WERI-Rb-1 (cell line): ENCODE measurements around the gene GTF3C2.

Source experiments
- DNase-seq: peaks from one replicate; pipeline ENCODE4 v3.0.0-alpha.2; 2020
- H3K27ac ChIP-seq: fragments of 250-450 bp; sonication (Bioruptor Pico); 2 replicates; pipeline ENCODE4 v1.5.1; 2020; ENCODE audit warnings: mild to moderate bottlenecking, moderate library complexity
- H3K27me3 ChIP-seq: fragments of 250-450 bp; sonication (Bioruptor Pico); 2 replicates; pipeline ENCODE4 v1.5.1; 2021; ENCODE audit warnings: mild to moderate bottlenecking, low read depth, moderate library complexity; ENCODE audit not compliant: insufficient read depth, severe bottlenecking
- H3K36me3 ChIP-seq: fragments of 250-450 bp; sonication (Bioruptor Pico); 2 replicates; pipeline ENCODE4 v1.5.1; 2020; ENCODE audit warnings: mild to moderate bottlenecking, moderate library complexity
- H3K4me3 ChIP-seq: 2 replicates; pipeline ENCODE4 v1.5.1; 2011; ENCODE audit warnings: low read depth, mild to moderate bottlenecking, control low read depth, low read length
- H3K9me3 ChIP-seq: fragments of 250-450 bp; sonication (Bioruptor Pico); 2 replicates; pipeline ENCODE4 v1.5.1; 2021; ENCODE audit warnings: mild to moderate bottlenecking, moderate library complexity; ENCODE audit not compliant: severe bottlenecking
- TF ChIP-seq, protein P1 (sequence below): IDR thresholded peaks from 2 replicates; pipeline ENCODE4 v1.5.1; 2011; ENCODE audit warnings: low read depth, mild to moderate bottlenecking, control low read depth, inconsistent platforms, low read length

Gene GTF3C2

DNA sequence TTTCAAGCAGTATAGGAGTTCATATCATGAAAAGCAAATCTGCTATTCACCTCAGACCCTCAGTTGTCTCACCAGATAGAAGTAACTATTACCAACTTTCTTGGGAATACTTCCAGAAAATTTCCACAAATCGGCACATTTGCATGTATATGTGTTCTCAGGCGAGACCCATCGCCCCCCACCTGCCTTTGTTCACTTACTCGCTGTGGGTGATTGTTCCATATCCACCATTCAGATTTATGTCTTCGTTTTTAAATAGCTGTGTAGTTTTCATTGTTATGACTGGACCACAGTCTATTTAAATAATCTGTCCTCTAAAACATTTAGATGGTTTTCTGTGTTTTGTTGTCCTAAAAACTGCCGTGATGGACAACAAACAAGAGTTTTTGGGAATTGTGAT lies 71.1 kb downstream of the GTF3C2 start:
- Histone ChIP-seq H3K4me3 (no peak overlapping the region), H3K9me3 (no peaks in the 10 kb centered on the region), H3K36me3 (no peaks in the 10 kb centered on the region), H3K27me3 (no peaks in the 10 kb centered on the region), H3K27ac (no peak overlapping the region)
- TF ChIP-seq, protein P1, sequence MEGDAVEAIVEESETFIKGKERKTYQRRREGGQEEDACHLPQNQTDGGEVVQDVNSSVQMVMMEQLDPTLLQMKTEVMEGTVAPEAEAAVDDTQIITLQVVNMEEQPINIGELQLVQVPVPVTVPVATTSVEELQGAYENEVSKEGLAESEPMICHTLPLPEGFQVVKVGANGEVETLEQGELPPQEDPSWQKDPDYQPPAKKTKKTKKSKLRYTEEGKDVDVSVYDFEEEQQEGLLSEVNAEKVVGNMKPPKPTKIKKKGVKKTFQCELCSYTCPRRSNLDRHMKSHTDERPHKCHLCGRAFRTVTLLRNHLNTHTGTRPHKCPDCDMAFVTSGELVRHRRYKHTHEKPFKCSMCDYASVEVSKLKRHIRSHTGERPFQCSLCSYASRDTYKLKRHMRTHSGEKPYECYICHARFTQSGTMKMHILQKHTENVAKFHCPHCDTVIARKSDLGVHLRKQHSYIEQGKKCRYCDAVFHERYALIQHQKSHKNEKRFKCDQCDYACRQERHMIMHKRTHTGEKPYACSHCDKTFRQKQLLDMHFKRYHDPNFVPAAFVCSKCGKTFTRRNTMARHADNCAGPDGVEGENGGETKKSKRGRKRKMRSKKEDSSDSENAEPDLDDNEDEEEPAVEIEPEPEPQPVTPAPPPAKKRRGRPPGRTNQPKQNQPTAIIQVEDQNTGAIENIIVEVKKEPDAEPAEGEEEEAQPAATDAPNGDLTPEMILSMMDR = no peak
- DNase-seq = no peak

DNA sequence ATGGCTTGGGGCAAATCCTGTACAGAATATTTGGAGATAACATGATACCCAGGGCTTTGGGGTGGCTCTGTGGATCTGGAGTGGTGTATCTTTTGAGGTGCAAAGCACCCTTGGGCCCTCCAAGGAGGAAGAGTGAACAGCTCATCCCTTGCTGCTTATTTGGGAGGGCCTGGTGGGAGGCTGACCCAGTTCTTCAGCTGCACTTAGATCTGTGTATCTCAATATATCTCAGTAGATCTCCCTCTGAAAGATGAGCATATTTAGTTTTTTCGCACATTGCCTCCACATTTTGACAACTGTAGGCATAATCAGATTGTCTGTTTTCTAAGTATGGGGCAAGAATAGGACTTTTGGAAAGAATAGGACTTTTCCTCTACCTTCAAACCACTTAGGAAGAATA lies 71.6 kb downstream of the GTF3C2 start:
- DNase-seq = no peak
- no peaks in the 10 kb centered on the region for H3K9me3 ChIP-seq
- H3K36me3 ChIP-seq = no peaks in the 10 kb centered on the region
- no peak overlapping the region for H3K4me3 ChIP-seq
- no peak overlapping the region for H3K27ac ChIP-seq
- TF ChIP-seq, protein P1 = no peak
- H3K27me3 ChIP-seq = no peaks in the 10 kb centered on the region

DNA sequence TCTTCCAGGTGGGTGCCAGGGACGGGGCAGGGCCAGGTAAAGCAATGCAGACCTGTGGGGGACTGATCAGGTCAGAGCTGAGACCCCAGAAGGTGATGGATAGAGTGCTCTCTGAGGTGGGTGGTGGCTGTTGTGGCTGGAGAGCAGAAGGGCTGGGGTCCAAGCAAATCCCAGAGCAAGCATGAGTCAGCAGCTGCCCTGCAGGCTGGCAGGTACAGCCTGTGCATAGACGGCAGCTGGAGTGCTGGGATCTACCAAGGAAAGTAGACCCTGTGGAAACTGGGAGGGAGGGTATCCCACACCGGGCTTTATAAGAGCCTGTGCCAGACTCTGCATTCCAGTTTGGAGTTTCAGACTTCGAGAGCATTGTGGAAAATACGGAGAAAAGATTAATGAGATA lies 73.7 kb downstream of the GTF3C2 start:
- H3K27ac ChIP-seq = no peak overlapping the region
- no peak overlapping the region for H3K4me3 ChIP-seq
- no peaks in the 10 kb centered on the region for H3K9me3 ChIP-seq
- TF ChIP-seq, protein P1 = no peak
- H3K36me3 ChIP-seq = no peaks in the 10 kb centered on the region
- H3K27me3 ChIP-seq = no peaks in the 10 kb centered on the region
- peak; percentile 53 for DNase-seq

DNA sequence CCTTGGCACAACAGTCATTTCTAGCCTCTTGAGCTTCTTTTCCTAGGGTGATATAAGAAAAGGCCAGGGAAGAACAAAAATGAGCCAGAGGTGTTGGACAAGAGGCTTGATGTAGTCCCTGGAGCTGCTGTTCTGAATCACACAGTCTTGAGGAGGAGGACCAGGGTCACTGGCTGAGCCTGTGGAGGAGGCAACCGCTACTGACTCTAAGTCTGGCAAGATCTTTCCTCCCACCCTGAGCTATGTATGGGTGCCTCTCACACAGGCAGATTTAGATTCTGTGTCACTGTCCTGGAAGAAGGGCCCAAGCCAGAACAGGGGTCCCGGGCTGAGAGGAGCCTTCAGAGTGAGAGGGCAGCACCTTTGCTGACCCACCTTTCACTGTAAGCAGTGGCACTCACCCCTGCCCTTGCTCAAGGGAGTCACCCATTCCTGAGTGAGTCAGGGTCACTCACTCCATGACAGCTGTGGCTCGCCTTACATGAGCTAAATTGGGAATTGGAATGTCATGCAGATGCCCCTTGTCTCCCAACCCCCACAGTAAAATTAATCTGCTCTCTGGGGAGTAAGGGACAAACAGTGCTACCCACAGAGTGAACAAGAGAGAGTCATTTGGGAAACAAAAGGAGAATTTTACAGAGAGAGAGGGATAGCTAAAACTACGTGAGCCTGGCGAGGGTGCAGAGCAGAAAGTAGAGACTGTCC lies 74.6 kb downstream of the GTF3C2 start, which contains the start of gene TRIM54:
Gene TRIM54, plus strand, starts transcription at position 575 of the 705 bp plus-strand sequence. CDS start 303 bp downstream, outside the sequence.
- Histone ChIP-seq H3K4me3 (no peak within 1 kb of the TSS), H3K27me3 (no peaks in the 10 kb centered on the region), H3K36me3 (no peaks in the 10 kb centered on the region), H3K27ac (no peak within 1 kb of the TSS), H3K9me3 (no peaks in the 10 kb centered on the region)
- TF ChIP-seq, protein P1 = no peak
- DNase-seq = no peak

DNA sequence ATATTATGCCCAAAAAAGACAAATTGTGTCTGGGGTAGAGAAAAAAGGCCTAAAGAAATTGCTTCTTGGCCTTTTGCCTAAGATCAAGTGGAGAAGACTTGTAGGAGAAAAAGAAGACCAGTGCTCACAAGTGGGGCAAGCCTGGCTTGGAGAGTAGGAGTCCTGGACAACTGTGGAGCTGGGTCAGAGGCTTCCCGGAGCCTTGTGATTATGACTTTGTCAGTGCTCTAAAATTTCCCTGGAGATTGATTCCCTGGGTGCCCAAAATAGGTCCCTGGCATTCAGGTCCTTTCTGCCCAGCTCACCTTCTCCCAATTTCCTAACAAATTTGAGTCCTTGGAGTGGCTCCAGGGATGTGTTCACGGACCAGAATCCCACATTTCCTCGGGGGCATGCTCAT lies 75.1 kb downstream of the GTF3C2 start:
- TF ChIP-seq, protein P1 = no peak
- Histone ChIP-seq H3K27me3 (no peaks in the 10 kb centered on the region), H3K27ac (no peak overlapping the region), H3K4me3 (no peak overlapping the region), H3K9me3 (no peaks in the 10 kb centered on the region), H3K36me3 (no peaks in the 10 kb centered on the region)
- no peak for DNase-seq

DNA sequence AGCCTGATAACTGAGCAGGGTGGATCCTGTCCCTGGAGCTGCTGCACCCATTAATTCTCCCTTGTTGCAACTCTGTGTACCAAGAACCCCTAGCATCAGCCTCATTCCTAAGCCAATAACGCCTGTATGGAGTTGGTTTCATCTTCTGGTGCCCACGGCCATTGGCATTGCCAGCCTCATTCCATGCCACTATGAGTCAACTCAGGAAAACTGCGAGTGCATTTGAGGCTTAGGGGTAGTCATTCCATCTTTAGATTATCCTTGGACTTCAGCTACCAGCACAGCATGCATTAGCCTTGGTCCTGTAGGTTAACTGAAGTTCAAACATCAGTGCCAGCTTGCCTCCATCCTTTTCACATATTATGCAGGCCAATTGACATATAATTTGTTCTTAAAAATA lies 75.7 kb downstream of the GTF3C2 start:
- Histone ChIP-seq H3K4me3 (no peak overlapping the region), H3K27ac (no peak overlapping the region), H3K36me3 (no peaks in the 10 kb centered on the region), H3K27me3 (no peaks in the 10 kb centered on the region), H3K9me3 (no peaks in the 10 kb centered on the region)
- TF ChIP-seq, protein P1 = no peak
- DNase-seq = no peak
